Activated CD8-positive, alpha-beta memory T cell treated with anti-CD3 and anti-CD28 coated beads for 36 hours (primary cell): ENCODE results near the gene IDI1. TPM values are rescaled to one million over a fixed set of nuclear protein-coding genes. Genes with fewer than 3 reads are reported as not detected.
"Not testable (repeated sequence)": the region's sequence is repeated elsewhere in the genome, so short reads cannot be mapped to it uniquely, and the experiment has no call there.

ENCODE experiments used
- CTCF ChIA-PET: fragments of 350-600 bp; sonication (Branson Sonifier 250); formaldehyde crosslinking; loops from one replicate; lab custom pipeline; 2021; ENCODE audit warnings: antibody characterized with exemption; lab: Charles Lee
- POLR2A ChIA-PET: fragments of 350-600 bp; sonication (Branson Sonifier 250); formaldehyde crosslinking; loops from one replicate; lab custom pipeline; 2021; ENCODE audit warnings: antibody characterized with exemption; lab: Charles Lee
- total RNA-seq, 2 experiments: library from RNA; stranded (reverse); gene quantifications; one replicate each; pipeline ENCODE4 v1.2.3, GENCODE V29; 2021

Gene IDI1
- total RNA-seq, 2 experiments from 2014 or later, result 59.1 to 64.5 TPM

DNA sequence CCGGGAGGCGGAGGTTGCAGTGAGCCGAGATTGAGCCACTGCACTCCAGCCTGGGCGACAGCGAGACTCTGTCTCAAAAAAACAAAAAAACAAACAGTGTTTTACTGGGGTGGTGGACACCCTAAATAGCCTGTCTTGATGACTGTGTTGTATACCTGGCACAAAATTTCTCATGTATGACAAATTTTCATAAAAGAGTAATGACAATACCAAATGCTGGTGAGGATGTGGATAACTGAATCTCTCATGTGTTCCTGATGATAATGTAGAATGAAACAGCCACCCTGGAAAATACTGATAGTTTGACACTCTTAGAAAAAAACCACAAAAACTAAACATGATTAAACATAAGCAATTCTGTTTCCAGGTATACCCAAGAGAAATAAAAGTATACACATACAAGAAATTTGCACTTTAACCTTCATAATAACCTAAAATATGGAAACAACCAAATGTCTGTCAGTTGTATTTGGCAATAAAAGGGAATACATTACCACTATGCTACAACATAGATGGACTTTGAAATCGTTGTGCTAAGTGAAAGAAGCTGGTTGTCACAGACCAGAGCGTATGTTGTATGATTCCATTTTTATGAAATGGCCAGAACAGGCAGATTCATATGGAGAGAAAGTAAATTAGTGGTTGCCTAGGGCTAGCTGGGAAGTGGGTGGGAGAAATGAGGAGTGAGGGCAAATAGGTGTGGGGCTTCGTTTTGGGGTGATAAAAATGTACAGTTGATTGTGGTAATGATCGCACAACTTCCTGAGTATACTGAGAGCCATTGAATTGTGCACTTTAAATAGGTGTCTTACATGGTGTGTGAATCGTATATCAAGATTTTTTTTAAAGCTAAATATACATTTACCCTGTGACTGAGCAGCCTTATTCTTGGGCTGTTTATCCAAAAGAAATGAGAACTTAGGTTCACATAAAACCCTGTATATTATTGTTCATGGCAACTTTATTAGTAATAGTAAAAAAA lies 19.8 kb upstream of the IDI1 start:
- CTCF ChIA-PET, result no interaction called here
- POLR2A ChIA-PET, result interaction anchor here (1.2 kb wide), 1 partner anchor 20 kb away, joined by 4 read pairs; the partner anchor contains the start of gene IDI1

DNA sequence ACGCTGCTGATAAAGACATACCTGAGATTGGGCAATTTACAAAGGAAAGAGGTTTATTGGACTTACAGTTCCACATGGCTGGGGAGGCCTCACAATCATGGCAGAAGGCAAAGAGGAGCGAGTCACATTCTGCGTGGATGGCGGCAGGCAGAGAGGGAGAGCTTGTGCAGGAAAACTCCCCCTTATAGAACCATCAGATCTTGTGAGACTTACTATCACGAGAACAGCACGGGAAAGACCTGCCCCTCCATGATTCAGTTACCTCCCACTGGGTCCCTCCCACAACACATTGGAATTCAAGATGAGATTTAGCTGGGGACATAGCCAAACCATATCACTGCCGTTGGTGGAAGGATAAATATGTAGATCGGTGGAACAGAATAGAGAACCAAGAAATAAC lies 17.8 kb upstream of the IDI1 start:
- POLR2A ChIA-PET, CTCF ChIA-PET: not testable (repeated sequence)

DNA sequence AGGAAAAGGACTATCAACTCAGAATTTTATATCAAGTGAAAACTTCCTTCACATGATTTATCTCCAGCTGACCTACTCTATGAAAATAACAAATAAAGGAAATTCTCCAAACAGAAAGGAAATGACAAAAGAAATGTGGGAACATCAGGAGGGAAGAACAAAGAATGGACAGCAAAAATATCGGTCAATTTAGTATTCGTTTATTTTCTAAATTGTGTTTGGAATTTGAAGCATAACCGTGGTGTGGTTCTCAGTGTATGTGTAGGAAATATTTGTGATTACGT lies 16.0 kb upstream of the IDI1 start:
- CTCF ChIA-PET, result no interaction called here
- POLR2A ChIA-PET, result no interaction called here

DNA sequence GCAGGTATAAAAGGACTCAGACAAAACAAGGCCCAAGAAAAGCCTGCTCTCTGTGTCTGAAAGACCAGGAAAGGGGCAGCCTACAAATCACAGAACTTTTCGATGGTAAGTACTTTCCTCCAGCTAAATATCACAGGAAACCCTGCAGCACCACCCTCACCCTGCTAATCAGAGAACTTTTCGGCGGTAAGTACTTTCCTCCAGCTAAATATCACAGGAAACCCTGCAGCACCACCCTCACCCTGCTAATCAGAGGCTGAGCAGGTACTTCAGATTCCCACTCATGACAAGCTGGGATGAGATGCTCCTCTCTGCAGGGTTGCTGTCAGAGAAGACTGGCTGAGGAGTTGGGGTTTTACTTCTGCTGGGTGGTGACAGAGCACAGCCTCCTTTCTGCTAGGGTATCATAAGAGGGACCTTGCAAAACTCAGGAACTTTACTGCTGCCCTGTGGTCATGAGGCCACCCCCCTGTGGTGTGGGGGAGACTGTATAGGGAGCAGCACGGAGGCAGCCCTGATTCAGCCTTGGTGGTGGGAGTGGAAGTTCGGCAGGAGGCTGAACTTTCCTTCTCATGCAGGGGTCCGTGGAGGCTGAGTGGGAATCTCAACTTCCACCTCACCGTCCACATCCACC lies 14.4 kb upstream of the IDI1 start:
- POLR2A ChIA-PET, result interaction anchor here (0.7 kb wide), 1 partner anchor 134 kb away, joined by 6 read pairs; no protein-coding TSS in a partner anchor
- CTCF ChIA-PET, result no interaction called here

DNA sequence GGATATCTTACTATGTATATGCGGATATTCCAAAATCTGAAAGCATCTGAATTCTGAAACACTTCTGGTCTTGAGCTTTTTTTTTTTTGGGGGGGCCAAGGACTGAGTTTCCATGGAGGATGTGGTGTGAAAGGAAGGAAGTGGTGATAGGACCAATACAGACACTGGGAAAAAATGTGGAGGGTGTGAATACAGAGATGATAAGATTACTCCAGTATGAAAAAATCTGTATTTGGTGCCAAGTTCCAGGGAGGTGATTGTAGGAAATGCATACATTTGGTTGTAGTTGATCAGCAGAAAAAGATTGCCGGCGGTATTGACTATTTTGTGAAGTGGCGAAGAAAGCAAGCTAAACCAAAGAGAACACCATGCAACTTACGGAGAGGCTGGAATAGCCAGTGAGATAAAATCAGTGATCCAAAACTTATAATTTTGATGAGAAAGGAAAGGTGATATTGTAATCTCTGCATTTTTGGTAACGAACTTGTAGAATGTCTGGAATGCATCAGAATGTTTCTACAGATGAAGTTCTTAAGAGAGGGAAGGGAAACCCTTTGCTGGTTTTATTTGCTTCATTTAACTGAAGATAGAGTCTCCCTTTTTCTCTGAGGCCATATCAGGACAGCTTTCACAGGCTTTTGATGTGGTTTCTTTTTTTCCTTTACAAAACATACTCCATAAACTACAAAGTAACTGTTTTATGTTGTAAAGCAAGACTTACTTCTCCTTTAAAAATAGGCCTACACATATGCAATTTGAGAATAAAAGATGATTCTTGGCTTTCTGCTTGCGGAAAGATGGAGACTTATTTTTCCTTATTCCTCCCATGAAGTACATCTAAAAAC lies 13.2 kb upstream of the IDI1 start:
- POLR2A ChIA-PET, result interaction anchor here (0.6 to 0.8 kb wide), 2 partner anchors 12 to 14 kb away, joined by 3 to 8 read pairs; partner anchors contain the start of gene IDI1
- CTCF ChIA-PET, result interaction anchor here (0.6 kb wide), 1 partner anchor 73 kb away, joined by 3 read pairs; no protein-coding TSS in a partner anchor

DNA sequence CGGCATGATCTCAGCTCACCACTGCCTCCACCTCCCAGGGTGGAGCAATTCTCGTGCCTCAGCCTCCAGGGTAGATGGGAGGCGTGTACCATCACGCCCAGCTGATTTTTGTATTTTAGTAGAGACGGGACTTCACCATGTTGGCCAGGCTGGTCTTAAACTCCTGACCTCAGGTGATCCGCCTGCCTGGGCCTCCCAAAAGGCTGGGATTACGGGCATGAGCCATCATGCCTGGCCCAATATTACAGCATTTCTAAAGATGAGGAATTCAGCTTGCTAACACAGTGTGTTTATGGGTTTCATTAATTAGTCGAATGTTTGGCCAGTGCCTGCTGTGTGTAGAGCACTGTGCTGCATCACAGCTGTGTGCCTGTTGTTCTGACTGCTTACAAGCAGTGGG lies 11.0 kb upstream of the IDI1 start:
- POLR2A ChIA-PET, result no interaction called here
- CTCF ChIA-PET, result no interaction called here

DNA sequence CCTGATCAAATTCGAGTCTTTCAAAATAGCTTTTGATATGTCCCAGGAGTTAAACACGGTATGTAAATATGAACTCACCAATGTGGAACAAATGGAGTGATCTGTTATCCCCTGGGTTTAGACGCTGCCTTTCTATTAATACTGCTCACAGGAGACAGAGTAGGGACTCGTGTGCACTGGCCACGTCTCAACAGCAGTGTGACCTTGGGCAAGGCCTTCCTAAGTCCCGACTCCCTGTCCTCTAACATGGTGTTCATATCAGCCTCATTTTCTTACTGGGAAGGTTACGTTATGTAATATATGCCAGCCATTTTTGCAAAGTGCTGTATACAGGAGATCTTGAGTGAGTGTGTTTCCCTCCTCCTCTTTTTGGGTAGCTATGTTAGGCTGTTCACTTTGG lies 9.1 kb upstream of the IDI1 start:
- ChIA-PET POLR2A (no interaction called here), CTCF (no interaction called here)

DNA sequence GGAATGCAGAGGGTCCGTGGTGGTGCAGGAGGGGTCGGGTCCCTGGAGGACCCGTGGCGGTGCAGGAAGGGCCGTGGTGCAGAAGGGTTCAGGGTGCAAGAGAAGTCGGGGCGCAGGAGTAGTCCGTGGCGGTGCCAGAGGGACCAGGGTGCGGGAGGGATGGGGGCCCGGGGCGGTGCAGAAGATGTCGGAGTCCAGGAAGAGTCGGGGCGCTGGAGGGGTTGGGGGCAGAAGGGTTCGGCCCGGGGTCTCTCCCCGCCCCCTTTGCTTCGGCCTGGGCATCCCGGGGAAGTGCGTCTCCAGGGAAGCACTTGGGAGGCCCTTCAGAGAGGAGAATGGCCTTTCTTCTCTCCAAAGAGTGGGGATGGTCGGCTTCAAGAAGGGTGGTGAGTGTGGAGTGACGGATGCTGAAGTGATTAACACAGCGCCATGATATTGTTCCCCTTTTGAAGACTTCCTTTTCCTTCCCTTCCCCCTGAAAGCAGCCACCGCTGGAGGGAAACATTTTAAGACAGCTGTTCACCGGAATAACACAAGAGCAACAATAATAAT lies 8.3 kb upstream of the IDI1 start:
- POLR2A ChIA-PET, result no interaction called here
- CTCF ChIA-PET, result no interaction called here

DNA sequence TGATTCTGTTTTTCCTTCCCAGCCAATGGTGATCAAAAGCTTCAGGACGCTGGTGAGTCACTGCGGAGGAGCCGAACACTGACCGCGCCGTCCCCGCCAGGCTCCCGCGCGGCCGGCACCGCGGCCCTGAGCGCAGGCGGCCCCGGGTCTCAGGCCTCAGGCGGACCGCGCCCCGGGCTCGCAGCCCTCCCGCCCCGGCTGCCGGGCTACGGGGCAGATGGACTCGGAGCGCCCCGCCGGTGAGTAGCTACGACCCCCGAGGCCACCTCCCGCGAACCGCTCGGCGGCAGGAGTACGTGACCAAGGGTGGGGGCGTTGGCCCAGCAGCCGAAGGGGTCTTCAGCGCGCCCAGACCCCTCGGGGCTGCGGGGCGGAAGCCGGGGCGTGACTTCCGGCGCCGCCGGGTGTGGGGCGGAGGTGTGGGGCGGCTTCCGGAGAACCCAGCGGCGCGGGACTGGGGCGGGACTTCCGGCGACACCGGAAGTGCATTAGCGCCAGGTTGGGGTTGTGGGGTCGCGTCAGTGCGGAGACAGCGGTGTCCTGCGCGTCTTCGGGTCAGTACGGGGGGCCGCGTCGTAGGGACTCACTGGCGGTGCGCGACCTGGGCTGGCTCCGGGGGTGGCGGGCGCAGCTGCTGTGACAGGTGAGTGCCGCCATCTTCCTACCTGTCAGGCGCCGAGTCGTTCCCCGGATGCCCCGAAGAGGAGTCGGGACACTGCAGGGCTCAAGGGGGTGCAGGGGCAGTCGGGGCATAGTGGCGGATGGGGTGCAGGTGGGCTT lies 7.6 kb upstream of the IDI1 start, which contains the start of gene WDR37:
WDR37 (plus strand) TSS at position 60 of the 780 bp plus-strand sequence. CDS start 15,771 bp downstream, outside the sequence.
- POLR2A ChIA-PET, result interaction anchor here (1.2 kb wide), 1 partner anchor 69 kb away, joined by 3 read pairs; the partner anchor contains the start of gene GTPBP4
- CTCF ChIA-PET, result no interaction called here

DNA sequence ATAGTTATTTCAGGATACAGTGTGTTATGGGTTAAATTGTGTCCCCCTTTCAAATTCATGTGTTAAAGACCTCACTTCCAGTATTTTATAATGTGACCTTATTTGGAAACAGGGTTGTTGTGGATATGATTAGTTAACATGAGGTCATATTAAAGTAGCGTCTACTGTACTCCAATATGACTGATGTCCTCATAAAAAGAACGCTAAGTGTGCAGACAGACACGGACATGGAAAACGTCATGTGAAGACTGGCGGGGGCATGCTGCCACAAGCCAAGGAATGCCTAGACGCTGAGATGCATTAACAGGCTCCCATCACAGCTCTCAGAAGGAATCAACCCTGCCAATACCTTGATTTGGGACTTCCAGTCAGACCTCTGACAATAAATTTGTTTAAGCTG lies 5.8 kb upstream of the IDI1 start:
- POLR2A ChIA-PET, result interaction anchor here (0.5 kb wide), 1 partner anchor 126 kb away, joined by 3 read pairs; no protein-coding TSS in a partner anchor
- CTCF ChIA-PET, result no interaction called here

DNA sequence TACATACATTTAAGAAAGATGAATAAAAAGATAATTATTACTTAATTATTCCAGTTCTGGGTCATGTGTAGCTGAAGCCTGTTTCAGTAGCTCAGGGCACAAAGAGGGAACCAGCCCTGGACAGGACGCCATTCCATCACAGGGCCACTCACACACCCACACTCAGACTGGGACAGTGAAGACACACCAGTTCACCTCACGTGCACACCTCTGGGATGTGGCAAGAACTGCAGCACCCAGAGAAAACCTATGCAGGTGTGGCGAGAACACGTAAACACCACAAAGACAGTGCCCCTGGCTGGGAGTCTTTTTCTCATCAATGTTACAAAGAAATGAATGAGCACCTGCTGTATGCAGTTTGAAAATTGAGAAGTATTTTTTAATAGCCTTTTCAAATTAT lies 1.6 kb upstream of the IDI1 start:
- CTCF ChIA-PET, result no interaction called here
- POLR2A ChIA-PET, result interaction anchor here (0.7 kb wide), 1 partner anchor 11 kb away, joined by 3 read pairs; no protein-coding TSS in a partner anchor

DNA sequence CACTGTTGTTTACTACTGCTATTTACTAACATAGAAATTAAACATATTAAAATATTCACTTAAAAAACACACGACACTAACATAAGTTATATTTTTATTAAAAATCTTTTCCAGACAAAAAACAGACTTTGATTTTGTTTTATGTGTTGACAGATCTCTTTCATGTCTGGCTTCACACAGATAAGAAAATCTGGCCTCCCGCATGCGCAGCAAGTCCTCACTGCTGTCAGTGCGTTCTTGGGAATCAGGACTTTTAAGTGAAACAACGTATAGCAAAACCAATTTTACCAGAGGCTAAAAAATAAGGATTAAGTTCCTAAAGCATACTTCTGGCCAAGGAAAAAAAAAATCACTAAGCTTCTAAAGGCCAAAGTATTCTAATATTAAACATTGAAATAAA lies 1.2 kb upstream of the IDI1 start:
- CTCF ChIA-PET, result no interaction called here
- POLR2A ChIA-PET, result interaction anchor here (0.6 to 0.7 kb wide), 2 partner anchors 11 to 120 kb away, joined by 3 read pairs; no protein-coding TSS in a partner anchor

DNA sequence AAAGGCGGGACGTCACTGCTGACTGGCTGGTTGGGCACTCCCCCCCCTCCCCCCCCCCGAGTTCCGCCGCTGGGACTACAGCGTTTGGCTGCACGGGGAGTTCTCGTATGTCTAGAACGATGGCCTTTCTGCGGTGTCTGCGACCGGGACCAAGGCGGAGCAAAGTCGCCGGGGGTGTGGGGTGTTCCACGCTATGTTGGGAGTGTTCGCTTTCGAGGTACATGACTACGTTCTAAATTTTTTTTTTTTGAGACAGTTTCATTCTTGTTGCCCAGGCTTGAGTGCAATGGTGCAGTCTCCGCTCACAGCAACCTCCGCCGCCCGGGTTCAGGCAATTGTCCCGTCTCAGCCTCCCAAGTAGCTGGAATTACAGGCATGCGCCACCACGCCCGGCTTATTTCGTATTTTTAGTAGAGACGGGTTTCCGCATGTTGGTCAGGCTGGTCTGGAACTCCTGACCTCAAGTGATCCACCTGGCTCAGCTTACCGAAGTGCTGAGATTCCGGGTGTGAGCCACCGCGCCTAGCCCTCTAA lies 573 bp upstream of the IDI1 start:
- ChIA-PET POLR2A (interaction anchor here (0.6 to 1.3 kb wide), 5 partner anchors 15 to 119 kb away, joined by 3 read pairs; partner anchors contain the start of genes GTPBP4 and LARP4B), CTCF (interaction anchor here (1.2 kb wide), 1 partner anchor 52 kb away, joined by 3 read pairs; no protein-coding TSS in a partner anchor)

DNA sequence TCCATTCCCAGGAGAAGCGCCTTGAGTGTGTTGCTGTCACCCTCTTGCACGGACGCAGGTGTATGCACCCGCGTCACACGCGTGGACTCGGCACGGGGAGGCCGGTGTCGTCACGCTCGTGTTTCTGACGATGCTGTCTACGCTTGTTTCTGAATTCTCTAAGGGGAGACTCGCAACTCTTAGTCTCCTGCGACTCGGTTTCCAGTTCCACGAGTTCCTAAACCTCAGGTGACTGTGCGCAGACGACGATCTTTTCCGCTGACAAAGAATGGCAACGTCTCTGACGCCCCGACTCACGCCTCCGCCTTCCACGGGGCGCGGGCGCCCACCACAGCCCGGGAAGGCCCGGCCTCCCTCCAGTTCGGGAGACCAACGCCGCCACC lies 579 bp downstream of the IDI1 start:
- ChIA-PET CTCF (interaction anchor here (1.2 kb wide), 1 partner anchor 51 kb away, joined by 3 read pairs; no protein-coding TSS in a partner anchor), POLR2A (interaction anchor here (0.6 to 1.3 kb wide), 5 partner anchors 13 to 117 kb away, joined by 3 to 8 read pairs (median 4); partner anchors contain the start of genes GTPBP4 and LARP4B)

DNA sequence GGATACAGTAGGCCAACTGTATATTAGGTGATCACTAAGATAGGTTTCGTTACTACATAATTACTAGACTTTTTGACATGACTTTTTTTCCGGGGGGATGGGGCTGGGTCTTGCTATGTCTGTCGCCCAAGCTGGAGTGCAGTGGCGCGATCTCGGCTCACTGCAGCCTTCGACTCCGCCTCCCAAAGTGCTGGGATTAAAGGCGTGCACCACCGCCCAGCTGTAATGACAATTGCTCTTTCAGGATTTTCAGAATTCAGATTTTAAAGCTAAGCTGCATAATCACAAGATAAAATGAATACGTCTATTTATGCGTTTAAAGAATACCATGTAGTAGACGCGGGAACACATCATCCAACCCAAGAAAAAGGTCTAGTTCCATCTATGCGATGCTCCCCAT lies 982 bp downstream of the IDI1 start:
- ChIA-PET POLR2A (interaction anchor here (0.6 to 1.2 kb wide), 4 partner anchors 13 to 61 kb away, joined by 3 to 8 read pairs (median 4); partner anchors contain the start of gene GTPBP4), CTCF (no interaction called here)

DNA sequence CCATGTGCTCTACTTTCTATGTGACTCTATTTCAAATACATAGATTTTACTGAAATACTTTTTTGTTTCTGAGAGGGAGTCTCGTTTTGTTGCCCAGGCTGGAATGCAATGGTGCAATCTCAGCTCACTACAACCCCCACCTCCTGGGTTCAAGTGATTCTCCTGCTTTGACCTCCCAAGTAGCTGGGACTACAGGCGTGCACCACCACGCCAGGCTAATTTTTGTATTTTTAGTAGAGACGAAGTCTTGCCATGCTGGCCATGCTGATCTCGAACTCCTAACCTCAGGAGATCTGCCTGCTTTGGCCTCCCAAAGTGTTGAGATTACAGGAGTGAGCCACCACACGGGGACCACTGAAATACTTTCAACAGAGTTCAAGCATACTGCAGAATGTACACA lies 3.5 kb downstream of the IDI1 start:
- ChIA-PET CTCF (no interaction called here), POLR2A (no interaction called here)

DNA sequence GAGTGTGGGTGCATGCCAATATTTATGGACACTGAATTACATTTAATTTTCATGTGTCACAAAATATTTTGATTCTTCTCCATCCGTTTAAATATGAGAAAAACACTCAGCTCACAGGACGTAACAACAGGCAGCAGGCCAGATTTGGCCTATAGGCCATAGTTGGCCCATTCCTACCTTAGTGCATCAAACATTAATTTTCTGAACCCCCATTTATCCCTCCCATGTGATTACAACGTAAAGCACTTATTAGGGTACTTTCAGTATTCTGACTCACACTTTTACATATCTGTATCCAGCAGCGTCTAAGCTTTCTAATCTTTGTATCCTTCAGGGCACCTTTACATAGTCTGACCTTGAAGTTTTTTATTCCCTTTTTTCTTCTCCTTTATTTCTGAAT lies 4.0 kb downstream of the IDI1 start:
- CTCF ChIA-PET, result no interaction called here
- POLR2A ChIA-PET, result no interaction called here
